NCI-H82 treated with DMSO at 0.1 percent for 48 hours (cell line): Measurements from ENCODE around the gene UNC5A.

Source experiments
- DNase-seq: peaks from one replicate; lab custom pipeline; 2025; ENCODE audit not compliant: unreplicated experiment; lab: John Stamatoyannopoulos, UW

UNC5A gene

GRCh38 chr5:176844706-176845391 is 34.5 kb downstream of the UNC5A start:
- peak; percentile 72 for DNase-seq

DNA sequence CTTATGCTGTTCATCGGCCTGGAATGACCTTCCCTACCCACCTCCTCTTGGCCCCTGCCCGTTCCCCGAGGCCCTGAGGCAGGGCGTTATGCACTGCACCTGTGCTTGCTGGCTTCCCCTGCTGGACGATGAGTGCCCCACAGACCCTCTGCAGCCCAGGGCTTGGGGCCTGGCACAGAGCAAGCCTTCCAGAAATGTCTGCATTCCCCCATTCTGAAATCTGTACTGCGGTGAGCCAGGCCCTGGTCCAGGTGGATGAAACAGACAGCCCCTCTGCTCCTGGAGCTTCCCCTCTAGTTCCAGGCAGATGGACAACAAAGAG is 35.0 kb downstream of the UNC5A start:
- no peak for DNase-seq

DNA sequence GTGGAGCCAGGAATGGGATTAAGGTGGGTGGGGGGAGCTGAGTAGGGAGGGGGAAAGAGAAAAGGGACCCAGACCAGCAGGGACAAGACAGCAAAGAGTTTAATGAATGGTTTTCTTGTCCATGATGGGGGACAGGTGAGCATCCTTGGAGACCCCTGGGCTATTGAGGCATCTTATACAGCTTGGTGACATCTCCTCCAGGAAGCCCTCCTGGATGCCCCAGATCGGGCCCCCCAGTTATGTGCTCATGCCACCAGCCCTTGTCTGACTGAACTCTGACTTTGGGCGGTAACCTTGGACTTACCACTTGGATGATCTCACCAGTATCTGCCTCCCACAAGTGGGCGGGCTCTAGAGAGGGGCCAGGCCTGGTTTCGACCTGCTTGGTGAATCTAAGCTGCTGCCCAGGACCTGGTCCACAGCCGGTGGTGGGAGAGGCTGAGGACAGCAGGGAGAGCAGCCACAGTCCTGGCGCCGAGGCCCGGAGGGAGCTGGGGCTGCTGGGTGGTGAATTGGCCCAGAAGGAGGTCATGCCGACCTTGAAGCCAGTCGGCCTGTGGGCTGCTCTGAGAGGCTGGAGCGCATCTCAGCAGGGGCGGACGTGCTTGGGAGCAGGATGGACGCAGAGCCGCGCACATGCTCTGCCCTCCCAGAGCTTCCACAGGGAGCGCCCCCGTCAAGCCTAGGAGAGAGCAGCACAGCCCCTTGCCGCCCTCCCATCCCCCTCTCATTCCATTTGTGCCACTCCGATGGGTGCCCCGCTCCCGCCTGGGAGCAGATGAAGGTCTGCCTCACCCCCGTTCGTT is 36.2 kb downstream of the UNC5A start:
- DNase-seq, result no peak

GRCh38 chr5:176847148-176847547 is 36.8 kb downstream of the UNC5A start:
- DNase-seq, result no peak

- no peak for DNase-seq
Observed at GRCh38 chr5:176847726-176848290, 37.4 kb downstream of the UNC5A start.

DNA sequence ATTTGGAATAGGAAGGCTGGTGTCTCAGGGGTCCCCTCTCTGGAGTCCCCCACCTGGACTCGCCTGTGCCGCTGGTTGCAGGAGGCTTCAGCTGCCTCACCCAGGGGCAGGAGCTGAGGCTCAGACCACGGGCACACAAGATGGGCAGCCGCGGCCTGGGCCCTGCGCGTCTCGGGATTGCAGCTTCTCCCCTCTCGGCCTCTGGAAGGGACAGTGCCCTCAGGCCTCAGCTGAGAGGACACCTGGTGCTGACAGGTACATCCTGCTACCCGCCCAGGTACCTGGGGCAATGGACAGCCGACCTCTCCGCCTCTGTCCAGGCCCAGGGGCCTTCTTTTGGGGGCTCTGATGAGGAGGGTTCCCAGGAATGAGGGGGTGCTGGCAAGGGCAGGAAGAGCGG is 38.3 kb downstream of the UNC5A start:
- DNase-seq, result no peak

- DNase-seq, result no peak
Observed at GRCh38 chr5:176849611-176850227, 39.4 kb downstream of the UNC5A start.

DNA sequence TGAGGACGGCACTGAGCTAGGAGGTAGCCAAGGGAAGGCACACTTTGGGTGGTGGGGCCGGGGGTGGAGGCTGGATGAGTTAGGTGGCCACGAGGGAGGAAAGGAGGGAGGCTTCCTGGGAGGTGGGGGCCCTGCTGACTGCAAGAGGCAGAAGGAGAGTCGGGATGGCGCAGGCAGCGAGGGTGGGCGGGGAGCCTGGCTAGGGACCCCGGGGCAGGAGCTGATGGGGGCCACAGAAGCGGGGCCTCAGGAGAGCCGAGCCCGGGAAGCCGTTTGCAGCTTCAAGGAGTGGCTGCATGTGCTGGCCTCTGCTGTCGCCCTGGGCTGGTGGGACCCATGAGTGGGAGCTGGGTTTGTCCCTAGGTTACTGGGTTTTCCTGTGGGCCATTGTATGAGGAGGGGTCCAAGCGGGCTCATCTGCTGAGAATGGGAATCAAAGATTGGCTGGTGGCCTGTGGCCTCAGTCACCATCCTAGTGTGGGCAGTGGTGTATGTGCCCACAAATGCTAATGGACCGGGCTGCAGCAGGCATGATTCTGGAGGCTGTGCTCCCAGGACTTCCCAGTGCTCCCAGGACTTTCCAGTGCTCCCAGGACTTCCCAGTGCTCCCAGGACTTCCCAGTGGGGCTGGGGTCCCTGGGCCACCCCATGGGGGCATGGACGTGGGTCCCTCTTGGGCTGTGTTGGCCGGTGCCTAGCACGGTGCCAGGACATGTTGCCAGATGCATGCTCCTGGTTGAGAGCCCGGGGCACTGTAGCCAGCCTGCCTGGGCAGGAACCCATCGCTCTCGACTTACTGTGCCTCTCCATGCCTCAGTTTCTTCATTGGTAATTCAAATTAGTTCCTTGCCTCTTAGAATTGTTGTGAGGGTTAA is 40.2 kb downstream of the UNC5A start:
- no peak for DNase-seq

DNA sequence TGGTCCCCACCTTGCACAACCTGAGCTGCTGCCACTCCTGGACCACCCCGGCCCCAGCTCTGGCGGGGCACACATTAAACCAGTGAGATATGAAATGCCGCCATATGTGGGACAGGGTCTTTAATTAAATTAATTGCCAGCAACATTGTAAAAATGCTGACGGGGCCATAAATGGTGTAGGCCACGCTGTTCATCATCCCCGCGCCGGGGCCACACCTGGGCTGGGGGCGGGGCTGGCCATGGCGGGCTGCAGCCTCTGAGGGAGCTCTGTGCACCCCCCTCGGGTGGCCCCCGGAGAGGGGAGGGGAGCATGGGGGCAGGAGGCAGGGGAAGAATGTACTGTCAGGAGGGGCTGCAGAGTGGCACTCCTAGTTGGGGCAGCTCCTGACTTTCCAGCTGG is 41.0 kb downstream of the UNC5A start:
- no peak for DNase-seq

GRCh38 chr5:176851871-176852658 is 41.7 kb downstream of the UNC5A start:
- no peak for DNase-seq

DNA sequence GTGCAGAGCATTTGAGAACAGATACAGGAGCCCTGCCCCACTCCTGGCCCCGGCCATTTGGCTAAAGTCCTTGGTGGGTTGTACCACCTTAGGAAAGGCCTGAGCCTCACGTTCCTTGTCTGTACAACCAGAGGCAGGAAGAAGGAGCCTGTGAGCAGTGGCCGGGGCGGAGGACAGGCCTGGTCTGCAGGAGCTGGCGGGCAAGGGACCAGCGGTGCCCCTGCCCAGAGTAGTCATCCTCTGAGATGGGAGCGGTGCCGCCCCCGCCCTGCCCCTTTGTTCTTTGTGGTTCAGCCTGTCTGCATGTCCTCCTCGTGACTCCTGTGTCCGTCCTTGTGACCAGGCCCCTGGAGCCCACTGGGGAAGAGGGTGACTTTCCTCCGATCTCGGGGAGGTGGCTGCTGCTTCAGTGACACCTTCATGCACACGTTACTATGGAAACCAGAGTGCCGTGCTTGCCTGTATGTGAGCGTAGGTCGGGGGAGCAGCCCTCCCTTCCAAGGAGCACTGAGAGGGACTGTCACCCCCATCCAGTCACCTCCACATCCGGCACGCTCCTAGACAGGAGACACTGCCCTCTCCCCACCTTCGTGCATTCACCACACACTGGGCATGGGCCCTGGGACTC is 42.9 kb downstream of the UNC5A start:
- no peak for DNase-seq

GRCh38 chr5:176854164-176854563 is 43.8 kb downstream of the UNC5A start:
- DNase-seq, result no peak

- no peak for DNase-seq
Observed at GRCh38 chr5:176855598-176855997, 45.2 kb downstream of the UNC5A start.

- DNase-seq, result no peak
Observed at GRCh38 chr5:176856746-176857145, 46.4 kb downstream of the UNC5A start.

- DNase-seq, result no peak
Observed at GRCh38 chr5:176857216-176857893, 47.0 kb downstream of the UNC5A start.

DNA sequence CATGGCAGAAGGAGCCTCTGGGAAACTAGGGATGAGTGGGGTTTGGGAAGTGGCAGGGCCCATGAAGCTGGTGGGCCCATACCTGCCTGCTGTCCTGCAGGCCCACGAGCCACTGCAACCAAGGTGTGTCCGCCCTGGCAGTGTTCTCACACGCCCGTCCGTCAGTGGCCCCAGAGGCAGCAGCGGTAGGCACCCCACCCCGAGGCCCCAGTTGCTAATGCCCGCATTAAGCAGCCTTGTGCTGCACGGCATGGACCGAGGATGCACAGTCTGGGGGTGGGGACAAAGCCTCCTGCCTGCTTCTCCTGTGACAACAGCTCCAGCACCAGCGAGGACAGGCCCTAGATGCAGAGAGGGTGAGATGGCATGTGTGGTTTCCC is 47.5 kb downstream of the UNC5A start:
- DNase-seq, result no peak

- DNase-seq, result no peak
Observed at GRCh38 chr5:176859916-176860315, 49.6 kb downstream of the UNC5A start.

DNA sequence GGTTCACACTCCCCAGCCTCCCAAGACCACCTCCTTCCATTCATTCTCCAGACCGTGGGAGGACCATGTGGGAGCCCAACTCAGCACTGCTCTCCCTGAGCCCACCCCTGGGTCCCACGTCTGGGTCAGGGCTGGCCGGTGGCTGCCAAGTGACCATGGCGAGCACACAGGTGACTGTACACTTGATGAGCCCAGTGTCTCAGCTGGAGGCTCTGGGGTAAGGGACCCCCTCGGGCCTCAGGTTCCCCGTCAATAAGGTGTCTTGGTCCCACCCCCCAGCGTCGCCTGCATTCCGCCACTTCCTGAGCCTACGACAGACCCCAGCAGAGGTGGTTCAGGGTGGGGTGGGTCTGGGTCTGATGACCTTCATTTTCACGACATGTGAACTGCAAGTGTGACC is 50.0 kb downstream of the UNC5A start:
- no peak for DNase-seq

DNA sequence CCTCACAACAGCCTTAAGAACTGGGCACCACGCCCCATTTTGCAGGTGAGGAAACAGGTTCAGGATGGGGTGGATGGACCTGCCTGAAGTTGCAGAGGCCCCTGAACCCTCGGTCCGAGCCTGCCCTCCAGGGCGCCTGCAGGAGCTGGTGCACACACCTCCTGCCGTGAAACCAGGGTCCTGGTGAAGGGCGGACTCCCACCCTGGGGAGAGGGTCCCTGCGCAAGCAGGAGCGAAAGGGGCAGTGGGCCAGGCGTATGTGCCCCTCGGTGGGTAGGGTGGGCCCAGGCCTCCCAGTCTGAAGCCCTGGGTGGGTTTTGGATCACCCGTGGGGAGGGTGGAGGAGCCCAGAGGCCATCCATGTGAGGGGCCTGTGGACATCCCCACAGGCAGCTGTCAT is 50.9 kb downstream of the UNC5A start:
- DNase-seq, result no peak
